Stomach (tissue), 9 donors: ENCODE results near the gene ZNF609. TPM values are rescaled to one million over a fixed set of nuclear protein-coding genes. Genes with fewer than 3 reads are reported as not detected.

Experiments
- DNase-seq, 2 donors: peaks; one replicate each; pipeline versions ENCODE4 v3.0.0 to v3.0.0-alpha.2; 2013 to 2019
- H3K27ac ChIP-seq, 5 donors: fragments of 200-600 bp in 4 of 5; sonication (generic) in 4 of 5; one replicate each; pipeline ENCODE4 v1.5.1; 2013 to 2019; ENCODE audit warnings: mild to moderate bottlenecking in 1 of 5, moderate library complexity in 1 of 5
- H3K27me3 ChIP-seq, 3 donors: fragments of 200-600 bp; sonication (generic); one replicate each; pipeline ENCODE4 v1.5.1; 2017 to 2019; ENCODE audit warnings: mixed run types in 1 of 3
- H3K36me3 ChIP-seq, 4 donors: fragments of 200-600 bp; sonication (generic); 1 replicate in 3 of 4; 2 replicates in 1 of 4; pipeline ENCODE4 v1.5.1; 2016 to 2019
- H3K4me1 ChIP-seq, 4 donors: fragments of 200-600 bp; sonication (generic); one replicate each; pipeline ENCODE4 v1.5.1; 2016 to 2019
- H3K4me3 ChIP-seq, 4 donors: fragments of 200-600 bp; sonication (generic) in 3 of 4; one replicate each; pipeline ENCODE4 v1.5.1; 2016 to 2019; ENCODE audit warnings: mild to moderate bottlenecking in 1 of 4
- H3K9me3 ChIP-seq, 4 donors: fragments of 200-600 bp; sonication (generic); one replicate each; pipeline ENCODE4 v1.5.1; 2016 to 2019
- EP300 ChIP-seq: sonication (generic); formaldehyde crosslinking; IDR thresholded peaks from one replicate; pipeline ENCODE4 v1.6.1; 2017; ENCODE audit warnings: antibody characterized with exemption
- POLR2A ChIP-seq, 4 donors: fragments of 450-650 bp; IDR thresholded peaks; one replicate each; pipeline ENCODE4 v1.6.1; 2016; ENCODE audit warnings: antibody characterized with exemption in 4 of 4, control low read depth in 2 of 4, mild to moderate bottlenecking in 1 of 4, moderate library complexity in 1 of 4
- POLR2AphosphoS5 ChIP-seq, 3 donors: sonication (generic); formaldehyde crosslinking; IDR thresholded peaks; one replicate each; pipeline ENCODE4 v1.6.1; 2016; ENCODE audit warnings: antibody characterized with exemption in 3 of 3
- WGBS, 5 donors: extraction: QIAGEN DNeasy Blood & Tissue Kit in 3 of 5; methylation state at CpG; one replicate each; pipeline versions ENCODE4 v1.1.5 to v1.1.7; 2013 to 2018; 5-methylcytosine and 5-hydroxymethylcytosine counted together
- intact Hi-C: fragments of 100-400 bp; cut with DNase I; formaldehyde crosslinking; loops from one replicate; pipeline ENCODE4 v1.15.1; 2023; ENCODE audit warnings: low total_unique reads
- polyA plus RNA-seq, 3 donors: library from polyadenylated mRNA; stranded (reverse); fragments of 200-250 nt; gene quantifications; one replicate each; pipeline ENCODE4 v1.2.3, GENCODE V29; 2013
- total RNA-seq, 5 donors: library from RNA; depleted of rRNA; stranded (reverse); fragments of >200 nt; gene quantifications; one replicate each; pipeline versions ENCODE4 v1.1.0 to v1.2.3, GENCODE V29; 2014 to 2016
- TF ChIP-seq, protein P1 (sequence below), 7 experiments: fragments of 450-650 bp in 4 of 7; fragments of 200-600 bp in 3 of 7; sonication (generic) in 3 of 7; IDR thresholded peaks; one replicate each; pipeline ENCODE4 v1.5.1; 2016 to 2019; ENCODE audit warnings: antibody characterized with exemption in 7 of 7, control low read depth in 2 of 7, mild to moderate bottlenecking in 1 of 7
- donor health status: healthy with polysubstance abuse.
- donor health status: Bipolar disorder and iron deficiency.
- donor health status: healthy.

Gene ZNF609
- total and polyA plus RNA-seq, 8 donors, result 2.7 to 64.7 (median 27.0) TPM

GRCh38 chr15:64466408-64467141 lies 6.2 kb downstream of the ZNF609 start:
- peaks cover 0 to 14% (median 12%) of the 10 kb centered on the region in 4 donors for H3K36me3 ChIP-seq
- DNase-seq, result no peak
- H3K9me3 ChIP-seq, result no peaks in the 10 kb centered on the region
- peaks cover 38 to 71% (median 53%) of the 10 kb centered on the region in 4 donors for H3K4me1 ChIP-seq
- H3K27ac ChIP-seq, result no peak overlapping the region
- H3K27me3 ChIP-seq, result no peaks in the 10 kb centered on the region
- TF ChIP-seq, protein P1, sequence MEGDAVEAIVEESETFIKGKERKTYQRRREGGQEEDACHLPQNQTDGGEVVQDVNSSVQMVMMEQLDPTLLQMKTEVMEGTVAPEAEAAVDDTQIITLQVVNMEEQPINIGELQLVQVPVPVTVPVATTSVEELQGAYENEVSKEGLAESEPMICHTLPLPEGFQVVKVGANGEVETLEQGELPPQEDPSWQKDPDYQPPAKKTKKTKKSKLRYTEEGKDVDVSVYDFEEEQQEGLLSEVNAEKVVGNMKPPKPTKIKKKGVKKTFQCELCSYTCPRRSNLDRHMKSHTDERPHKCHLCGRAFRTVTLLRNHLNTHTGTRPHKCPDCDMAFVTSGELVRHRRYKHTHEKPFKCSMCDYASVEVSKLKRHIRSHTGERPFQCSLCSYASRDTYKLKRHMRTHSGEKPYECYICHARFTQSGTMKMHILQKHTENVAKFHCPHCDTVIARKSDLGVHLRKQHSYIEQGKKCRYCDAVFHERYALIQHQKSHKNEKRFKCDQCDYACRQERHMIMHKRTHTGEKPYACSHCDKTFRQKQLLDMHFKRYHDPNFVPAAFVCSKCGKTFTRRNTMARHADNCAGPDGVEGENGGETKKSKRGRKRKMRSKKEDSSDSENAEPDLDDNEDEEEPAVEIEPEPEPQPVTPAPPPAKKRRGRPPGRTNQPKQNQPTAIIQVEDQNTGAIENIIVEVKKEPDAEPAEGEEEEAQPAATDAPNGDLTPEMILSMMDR (IDR thresholded peaks at IDR 0.05), result no peak
- TF ChIP-seq POLR2A (IDR thresholded peaks at IDR 0.05) (no peak), EP300 (no peak), POLR2AphosphoS5 (IDR thresholded peaks at IDR 0.05) (no peak)
- 49 to 53% (median 51%) methylated on average over 4 of the region's 4 CpGs for WGBS, 5 donors
- intact Hi-C loops, result no loop called here
- no peak overlapping the region for H3K4me3 ChIP-seq

GRCh38 chr15:64472161-64472560 lies 11.8 kb downstream of the ZNF609 start:
- intact Hi-C loops, result no loop called here
- DNase-seq, result no peak
- Histone ChIP-seq H3K27me3 (no peaks in the 10 kb centered on the region), H3K4me1 (peaks cover 0 to 15% (median 6%) of the 10 kb centered on the region in 4 donors), H3K36me3 (peaks cover 0 to 12% (median 11%) of the 10 kb centered on the region in 4 donors), H3K4me3 (no peak overlapping the region), H3K27ac (no peak overlapping the region), H3K9me3 (no peaks in the 10 kb centered on the region)
- 93 to 98% (median 97%) methylated on average over 4 of the region's 4 CpGs for WGBS, 5 donors
- no peak for TF ChIP-seq EP300
- no peak for TF ChIP-seq POLR2AphosphoS5 (IDR thresholded peaks at IDR 0.05)
- no peak for TF ChIP-seq POLR2A (IDR thresholded peaks at IDR 0.05)
- TF ChIP-seq, protein P1 (IDR thresholded peaks at IDR 0.05), result no peak

DNA sequence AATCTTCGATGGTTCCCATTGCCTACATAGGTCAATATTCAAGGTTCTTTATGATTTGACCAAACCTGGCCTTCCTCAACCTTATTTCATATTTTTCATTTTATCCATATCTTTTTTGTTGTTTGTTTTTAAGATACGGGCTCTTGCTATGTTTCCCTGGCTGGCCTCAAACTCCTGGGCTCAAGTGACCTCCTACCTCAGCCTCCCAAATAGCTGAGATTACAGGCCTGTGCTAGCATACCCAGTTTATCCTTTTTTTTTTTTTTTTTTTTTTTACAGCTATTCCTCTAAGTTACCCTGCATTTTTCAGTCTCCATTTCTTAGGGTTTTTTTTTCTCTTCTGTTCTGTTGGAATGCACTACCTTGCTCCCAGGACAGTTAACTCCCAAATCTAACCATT lies 14.5 kb downstream of the ZNF609 start:
- 72 to 89% (median 83%) methylated on average over 2 of the region's 2 CpGs for WGBS, 5 donors
- TF ChIP-seq, protein P1 (IDR thresholded peaks at IDR 0.05), result no peak
- no peak for TF ChIP-seq EP300
- TF ChIP-seq POLR2A (IDR thresholded peaks at IDR 0.05), result no peak
- no peak for TF ChIP-seq POLR2AphosphoS5 (IDR thresholded peaks at IDR 0.05)
- DNase-seq, result no peak
- H3K9me3 ChIP-seq, result no peaks in the 10 kb centered on the region
- H3K4me1 ChIP-seq, result peaks cover 7 to 22% (median 14%) of the 10 kb centered on the region in 4 donors
- no peak overlapping the region for H3K27ac ChIP-seq
- H3K4me3 ChIP-seq, result no peak overlapping the region
- intact Hi-C loops, result no loop called here
- peaks cover 0 to 13% (median 12%) of the 10 kb centered on the region in 4 donors for H3K36me3 ChIP-seq
- no peaks in the 10 kb centered on the region for H3K27me3 ChIP-seq

DNA sequence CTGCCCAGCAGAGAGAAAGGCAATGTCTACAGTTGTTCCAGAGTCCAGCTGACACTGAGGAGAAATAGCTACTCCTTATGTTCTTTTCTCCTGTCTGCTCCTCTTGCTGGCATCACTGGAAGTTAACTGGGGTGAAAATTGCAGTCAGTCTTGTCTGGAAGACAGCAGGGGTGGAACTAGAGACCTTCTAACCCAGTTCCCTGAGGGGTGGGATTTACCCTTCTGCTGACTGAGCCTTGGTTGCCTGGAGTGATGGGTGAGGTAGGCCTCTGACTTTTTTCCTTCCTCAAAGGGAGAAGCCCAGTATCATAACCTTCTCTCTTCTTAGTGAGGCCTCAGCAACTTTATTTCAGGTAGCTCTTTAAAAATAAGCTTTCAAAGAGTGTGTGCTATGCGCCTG lies 16.2 kb downstream of the ZNF609 start:
- TF ChIP-seq EP300 (no peak), POLR2A (IDR thresholded peaks at IDR 0.05) (no peak), POLR2AphosphoS5 (IDR thresholded peaks at IDR 0.05) (no peak)
- TF ChIP-seq, protein P1 (IDR thresholded peaks at IDR 0.05), result no peak
- peaks cover 0 to 3% (median 0%) of the 10 kb centered on the region in 4 donors for H3K36me3 ChIP-seq
- no peak overlapping the region for H3K27ac ChIP-seq
- H3K9me3 ChIP-seq, result no peaks in the 10 kb centered on the region
- 90 to 100% (median 94%) methylated on average over 1 of the region's 1 CpG for WGBS, 5 donors
- H3K4me1 ChIP-seq, result peaks cover 10 to 33% (median 20%) of the 10 kb centered on the region in 4 donors
- no peak overlapping the region for H3K4me3 ChIP-seq
- no peaks in the 10 kb centered on the region for H3K27me3 ChIP-seq
- intact Hi-C loops, result no loop called here
- no peak for DNase-seq
